Measurements from ENCODE around the gene GRIP2.

The GRIP2 gene

GRCh38 chr3:14537590-14538450, 2.3 kb downstream of the GRIP2 start:
- no peak for TF ChIP-seq TAF1 (IDR thresholded peaks at IDR 0.05; ENCODE audit: borderline replicate concordance, insufficient read depth, low read length)
- no peak for TF ChIP-seq SIN3A (IDR thresholded peaks at IDR 0.05; ENCODE audit: borderline replicate concordance, insufficient read depth, low read length)
- TF ChIP-seq FOXP2 (optimal IDR thresholded peaks at IDR 0.05; ENCODE audit: borderline replicate concordance, extremely low read depth, extremely low read length, insufficient read depth) = no peak
- no peak for TF ChIP-seq POLR2AphosphoS5 (IDR thresholded peaks at IDR 0.05; ENCODE audit: low read depth, low read length)

DNA sequence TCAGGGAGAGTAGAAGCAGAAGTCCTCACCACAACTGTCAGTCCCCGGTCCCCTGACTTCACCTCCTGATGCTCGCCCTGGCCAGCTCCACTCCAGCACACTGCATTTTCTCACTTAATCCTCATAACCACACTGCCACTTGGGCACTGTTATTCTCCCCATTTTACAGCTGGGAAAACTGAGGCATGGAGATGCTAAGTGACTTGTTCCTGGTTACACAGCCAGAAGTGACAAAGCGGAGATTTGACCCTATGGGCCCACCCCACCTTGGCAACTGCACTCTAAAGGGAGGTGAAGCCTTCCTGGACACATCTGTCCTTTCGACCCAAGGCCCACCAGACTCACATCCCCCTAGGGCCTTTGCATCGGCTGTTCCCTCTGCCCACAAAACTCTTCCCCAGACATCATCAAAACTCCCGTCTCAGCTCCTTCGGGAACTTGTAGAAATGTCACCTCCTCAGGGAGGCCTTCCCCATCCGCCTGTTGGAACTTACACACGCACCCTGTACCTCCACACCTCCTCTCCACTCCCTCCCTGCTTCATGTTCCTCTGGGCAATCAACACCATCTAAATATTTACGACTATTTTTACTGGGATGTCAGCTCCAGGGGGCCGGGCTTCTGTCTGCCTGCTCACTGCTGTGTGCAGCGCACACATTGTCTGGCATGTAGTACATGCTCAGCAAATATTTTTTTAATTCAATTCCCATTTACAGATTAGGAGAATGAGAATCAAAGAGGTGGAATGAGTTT, 3.1 kb downstream of the GRIP2 start:
- TF ChIP-seq FOXP2 (optimal IDR thresholded peaks at IDR 0.05; ENCODE audit: borderline replicate concordance, extremely low read depth, extremely low read length, insufficient read depth) (no peak), TAF1 (IDR thresholded peaks at IDR 0.05; ENCODE audit: borderline replicate concordance, insufficient read depth, low read length) (no peak), REST (IDR thresholded peaks at IDR 0.05; ENCODE audit: insufficient read depth in 1 of 2, low read depth in 2 of 2, low read length in 2 of 2) (no peak), SIN3A (IDR thresholded peaks at IDR 0.05; ENCODE audit: borderline replicate concordance, insufficient read depth, low read length) (no peak), POLR2AphosphoS5 (IDR thresholded peaks at IDR 0.05; ENCODE audit: low read depth, low read length) (no peak)

DNA sequence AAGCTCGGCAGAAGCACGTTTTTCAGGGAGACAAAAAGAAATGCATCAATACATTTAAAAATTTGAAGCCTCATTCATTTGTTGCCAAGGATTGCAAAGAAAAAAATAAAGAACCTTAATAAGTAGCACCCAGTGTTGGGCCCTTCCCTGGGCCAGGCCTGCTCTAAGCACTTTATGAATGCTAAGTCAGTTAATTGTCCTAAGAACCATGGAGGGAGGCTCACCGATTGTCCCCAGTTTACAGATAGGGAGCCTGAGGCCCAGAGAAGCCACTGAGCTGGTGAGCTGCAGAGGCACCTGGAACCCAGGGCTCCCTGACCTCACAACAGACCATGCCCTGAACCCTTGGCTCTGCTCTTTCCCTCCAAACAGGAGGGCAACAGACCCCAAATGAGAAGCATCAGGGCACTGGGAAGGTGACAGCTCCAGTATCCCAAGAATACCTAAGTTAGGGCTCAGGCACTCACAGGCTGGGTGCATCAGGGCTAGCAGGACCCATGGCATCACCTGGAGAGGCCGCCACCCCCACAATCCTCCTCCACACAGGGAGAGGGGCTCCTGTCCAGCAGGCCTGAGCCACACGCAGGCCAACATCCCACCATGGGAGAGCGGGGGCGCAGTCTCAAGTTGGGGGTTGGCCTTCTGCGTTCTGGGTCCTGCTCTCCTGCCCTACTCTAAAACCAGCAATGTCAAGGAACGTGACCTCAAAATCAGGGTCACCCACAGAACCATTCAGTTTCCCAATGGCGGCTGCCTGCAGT, 3.9 kb downstream of the GRIP2 start:
- TF ChIP-seq POLR2AphosphoS5 (IDR thresholded peaks at IDR 0.05; ENCODE audit: low read depth, low read length) = no peak
- TF ChIP-seq FOXP2 (optimal IDR thresholded peaks at IDR 0.05; ENCODE audit: borderline replicate concordance, extremely low read depth, extremely low read length, insufficient read depth) = no peak
- no peak for TF ChIP-seq REST (IDR thresholded peaks at IDR 0.05; ENCODE audit: insufficient read depth in 1 of 2, low read depth in 2 of 2, low read length in 2 of 2)
- no peak for TF ChIP-seq TAF1 (IDR thresholded peaks at IDR 0.05; ENCODE audit: borderline replicate concordance, insufficient read depth, low read length)
- TF ChIP-seq SIN3A (IDR thresholded peaks at IDR 0.05; ENCODE audit: borderline replicate concordance, insufficient read depth, low read length) = no peak

DNA sequence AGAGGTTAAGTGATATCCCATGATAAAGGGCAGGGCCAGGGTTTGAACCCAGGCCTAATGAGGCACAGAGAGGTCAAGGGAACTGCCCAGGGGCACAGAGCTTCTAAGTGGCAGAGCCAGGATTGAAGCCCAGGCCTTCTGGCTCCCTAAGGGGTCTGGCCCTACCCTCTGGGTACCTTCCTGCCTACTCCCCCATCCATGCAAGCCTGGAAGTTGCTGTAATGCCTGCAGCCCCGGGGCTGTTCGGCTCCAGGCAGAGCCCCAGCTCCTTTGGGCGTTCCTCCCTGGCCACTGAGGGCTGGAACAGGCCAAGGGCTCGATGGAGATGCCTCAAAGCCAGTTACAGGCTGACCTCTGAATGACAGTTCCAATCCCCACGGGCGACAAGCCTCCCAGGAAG, 4.5 kb downstream of the GRIP2 start:
- TF ChIP-seq SIN3A (IDR thresholded peaks at IDR 0.05; ENCODE audit: borderline replicate concordance, insufficient read depth, low read length) = no peak
- no peak for TF ChIP-seq POLR2AphosphoS5 (IDR thresholded peaks at IDR 0.05; ENCODE audit: low read depth, low read length)
- TF ChIP-seq REST (IDR thresholded peaks at IDR 0.05; ENCODE audit: insufficient read depth in 1 of 2, low read depth in 2 of 2, low read length in 2 of 2) = no peak
- TF ChIP-seq TAF1 (IDR thresholded peaks at IDR 0.05; ENCODE audit: borderline replicate concordance, insufficient read depth, low read length) = no peak
- TF ChIP-seq FOXP2 (optimal IDR thresholded peaks at IDR 0.05; ENCODE audit: borderline replicate concordance, extremely low read depth, extremely low read length, insufficient read depth) = no peak

Measured in PFSK-1 (cell line).